ENCODE measurements around the gene PRKG1.

DNA sequence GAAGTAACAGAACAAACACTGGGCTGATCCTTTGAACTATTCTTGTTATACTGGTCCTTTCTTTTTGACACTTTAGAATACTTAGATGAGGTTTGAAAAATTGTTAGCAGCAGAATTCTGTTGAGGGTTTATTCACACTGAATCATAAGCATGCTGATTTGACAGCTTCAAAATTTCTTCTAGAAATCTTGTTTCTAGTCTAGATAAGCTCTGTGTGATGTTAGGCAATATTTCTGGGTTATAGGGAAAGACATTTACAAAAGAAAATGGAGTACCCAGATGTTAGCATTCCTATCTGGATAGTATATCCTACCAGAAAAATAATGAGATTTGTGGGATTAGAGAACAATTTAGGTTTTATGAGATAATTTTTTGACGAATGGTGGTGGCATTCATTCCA is 613.0 kb downstream of the PRKG1 start:
- no peak for TF ChIP-seq POLR2A (IDR thresholded peaks at IDR 0.05)
- TF ChIP-seq, protein P1, sequence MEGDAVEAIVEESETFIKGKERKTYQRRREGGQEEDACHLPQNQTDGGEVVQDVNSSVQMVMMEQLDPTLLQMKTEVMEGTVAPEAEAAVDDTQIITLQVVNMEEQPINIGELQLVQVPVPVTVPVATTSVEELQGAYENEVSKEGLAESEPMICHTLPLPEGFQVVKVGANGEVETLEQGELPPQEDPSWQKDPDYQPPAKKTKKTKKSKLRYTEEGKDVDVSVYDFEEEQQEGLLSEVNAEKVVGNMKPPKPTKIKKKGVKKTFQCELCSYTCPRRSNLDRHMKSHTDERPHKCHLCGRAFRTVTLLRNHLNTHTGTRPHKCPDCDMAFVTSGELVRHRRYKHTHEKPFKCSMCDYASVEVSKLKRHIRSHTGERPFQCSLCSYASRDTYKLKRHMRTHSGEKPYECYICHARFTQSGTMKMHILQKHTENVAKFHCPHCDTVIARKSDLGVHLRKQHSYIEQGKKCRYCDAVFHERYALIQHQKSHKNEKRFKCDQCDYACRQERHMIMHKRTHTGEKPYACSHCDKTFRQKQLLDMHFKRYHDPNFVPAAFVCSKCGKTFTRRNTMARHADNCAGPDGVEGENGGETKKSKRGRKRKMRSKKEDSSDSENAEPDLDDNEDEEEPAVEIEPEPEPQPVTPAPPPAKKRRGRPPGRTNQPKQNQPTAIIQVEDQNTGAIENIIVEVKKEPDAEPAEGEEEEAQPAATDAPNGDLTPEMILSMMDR (IDR thresholded peaks at IDR 0.05) = no peak
